GM10248 (cell line): ENCODE results near the gene ZNF8.

ENCODE experiments used
- CTCF ChIA-PET: fragments of 300-600 bp; sonication (Branson Sonifier 250); formaldehyde crosslinking; extraction: SDS; loops from one replicate; lab custom pipeline; 2021; ENCODE audit warnings: antibody characterized with exemption; lab: Yijun Ruan, JAX
- POLR2A ChIA-PET: fragments of 350-650 bp; sonication (Branson Sonifier 250); formaldehyde crosslinking; extraction: SDS; loops from one replicate; lab custom pipeline; 2020; ENCODE audit warnings: antibody characterized with exemption; lab: Yijun Ruan, JAX
- DNase-seq: peaks from one replicate; pipeline ENCODE4 v3.0.0; 2012; ENCODE audit errors: extremely low spot score
- TF ChIP-seq, protein P1 (sequence below): IDR thresholded peaks from 2 replicates; pipeline ENCODE4 v1.5.1; 2012; ENCODE audit warnings: mild to moderate bottlenecking, low read depth; ENCODE audit errors: extremely low read depth, missing control alignments, control extremely low read depth

ZNF8 gene

DNA sequence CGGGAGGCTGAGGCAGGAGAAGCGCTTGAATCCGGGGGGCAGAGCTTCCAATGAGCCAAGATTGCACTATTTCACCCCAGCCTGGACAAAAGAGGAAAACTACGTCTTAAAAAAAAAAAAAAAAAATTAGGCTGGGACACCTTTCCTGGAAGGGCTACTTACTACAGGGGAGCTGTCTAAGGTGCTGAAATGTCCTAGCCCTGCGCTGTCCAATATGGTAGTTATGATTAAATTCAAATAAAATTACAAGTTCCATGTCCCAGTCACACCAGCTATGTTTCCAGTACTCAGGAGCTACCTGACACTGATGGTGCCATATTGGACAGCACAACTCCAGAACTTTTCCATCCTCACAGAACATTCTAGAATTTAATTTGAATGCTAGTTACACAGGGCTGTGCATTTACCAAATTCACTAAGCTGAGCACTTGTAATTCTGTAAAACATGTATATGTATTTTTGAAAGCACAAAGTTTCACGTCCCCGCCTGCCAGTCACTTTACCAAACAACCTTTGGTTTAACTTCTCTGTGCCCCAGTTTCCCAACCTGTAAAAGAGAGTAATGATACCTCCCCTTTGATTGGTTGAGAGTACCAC is 38.8 kb downstream of the ZNF8 start:
- no peak for DNase-seq
- POLR2A ChIA-PET: interaction anchor here (0.6 kb wide), 2 partner anchors 8 to 1035 kb away, joined by 3 read pairs; no protein-coding TSS in a partner anchor
- TF ChIP-seq, protein P1, sequence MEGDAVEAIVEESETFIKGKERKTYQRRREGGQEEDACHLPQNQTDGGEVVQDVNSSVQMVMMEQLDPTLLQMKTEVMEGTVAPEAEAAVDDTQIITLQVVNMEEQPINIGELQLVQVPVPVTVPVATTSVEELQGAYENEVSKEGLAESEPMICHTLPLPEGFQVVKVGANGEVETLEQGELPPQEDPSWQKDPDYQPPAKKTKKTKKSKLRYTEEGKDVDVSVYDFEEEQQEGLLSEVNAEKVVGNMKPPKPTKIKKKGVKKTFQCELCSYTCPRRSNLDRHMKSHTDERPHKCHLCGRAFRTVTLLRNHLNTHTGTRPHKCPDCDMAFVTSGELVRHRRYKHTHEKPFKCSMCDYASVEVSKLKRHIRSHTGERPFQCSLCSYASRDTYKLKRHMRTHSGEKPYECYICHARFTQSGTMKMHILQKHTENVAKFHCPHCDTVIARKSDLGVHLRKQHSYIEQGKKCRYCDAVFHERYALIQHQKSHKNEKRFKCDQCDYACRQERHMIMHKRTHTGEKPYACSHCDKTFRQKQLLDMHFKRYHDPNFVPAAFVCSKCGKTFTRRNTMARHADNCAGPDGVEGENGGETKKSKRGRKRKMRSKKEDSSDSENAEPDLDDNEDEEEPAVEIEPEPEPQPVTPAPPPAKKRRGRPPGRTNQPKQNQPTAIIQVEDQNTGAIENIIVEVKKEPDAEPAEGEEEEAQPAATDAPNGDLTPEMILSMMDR: no peak
- CTCF ChIA-PET: interaction anchor here (0.8 to 1.2 kb wide), 3 partner anchors 9 to 65 kb away, joined by 3 to 5 read pairs (median 4); partner anchors contain the start of gene ZSCAN22

DNA sequence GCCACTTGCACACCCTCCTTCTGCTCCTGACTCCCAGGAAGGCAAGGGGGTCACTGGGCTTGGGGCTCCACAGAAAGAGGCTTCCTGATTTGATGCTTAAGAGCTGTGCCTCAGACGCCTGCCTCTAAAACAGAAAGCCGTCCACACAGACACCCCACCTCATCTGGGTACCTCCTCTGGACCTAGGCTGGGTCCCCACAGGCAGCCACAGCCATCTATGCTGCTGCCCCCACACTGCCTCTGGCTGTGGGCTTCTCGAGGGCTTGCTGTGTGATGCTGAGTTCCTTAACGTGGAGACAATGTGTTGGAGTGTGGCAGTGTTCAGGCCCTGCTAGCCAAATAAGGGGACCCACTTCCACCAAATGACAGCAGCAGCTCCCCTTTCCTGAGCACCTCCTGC is 39.5 kb downstream of the ZNF8 start:
- TF ChIP-seq, protein P1: no peak
- no peak for DNase-seq
- POLR2A ChIA-PET: interaction anchor here (0.9 kb wide), 1 partner anchor 8 kb away, joined by 4 read pairs; the partner anchor contains the start of gene ZSCAN22
- CTCF ChIA-PET: interaction anchor here (1.0 to 1.2 kb wide), 2 partner anchors 8 to 9 kb away, joined by 4 read pairs; partner anchors contain the start of gene ZSCAN22

DNA sequence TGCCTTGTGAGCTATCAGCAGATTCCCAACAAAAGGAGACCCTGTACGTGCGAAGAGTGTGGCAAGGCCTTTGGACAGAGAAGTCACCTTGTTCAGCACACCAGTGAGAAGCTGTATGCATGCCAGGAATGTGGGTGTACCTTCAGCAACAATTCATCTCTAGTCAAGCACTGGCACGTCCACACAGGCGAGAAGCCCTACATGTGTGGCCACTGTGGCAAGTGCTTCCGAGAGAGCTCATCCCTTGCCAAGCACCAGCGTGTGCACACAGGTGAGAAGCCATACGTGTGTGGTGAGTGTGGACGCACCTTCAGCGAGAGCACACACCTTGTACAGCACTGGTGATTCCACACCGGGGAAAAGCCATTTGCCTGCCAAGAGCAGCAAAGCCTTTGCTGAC is 40.5 kb downstream of the ZNF8 start:
- no peak for DNase-seq

DNA sequence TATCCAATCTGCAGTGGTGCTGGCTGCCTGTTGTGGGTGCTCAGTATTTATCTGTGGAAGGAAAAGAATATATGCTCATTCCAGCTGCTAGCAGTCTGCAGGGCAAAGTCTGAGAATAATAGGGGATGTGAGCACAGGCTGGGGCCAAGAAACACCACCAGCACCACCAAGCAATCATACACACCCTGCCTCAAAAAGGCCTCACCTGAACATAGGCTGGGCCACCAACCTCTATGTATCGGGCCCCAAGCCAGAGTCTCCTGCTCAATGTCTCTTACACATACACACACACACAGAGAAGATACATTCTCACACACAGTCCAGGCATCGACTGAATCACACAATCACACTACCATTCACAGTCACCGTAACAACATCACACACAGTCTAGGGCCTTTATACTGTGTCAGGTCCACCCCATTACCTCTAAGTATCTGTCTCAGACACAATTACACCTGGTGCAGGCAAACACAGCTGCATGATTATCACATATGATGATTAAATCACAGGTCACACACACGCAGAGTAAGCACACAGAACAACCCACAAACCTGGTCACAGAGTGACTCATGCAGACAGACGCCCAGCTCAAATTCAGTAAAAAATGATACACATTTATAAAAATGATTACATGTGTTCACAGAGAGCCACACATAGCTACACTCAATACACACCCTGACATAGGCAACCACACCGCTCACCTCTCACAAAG is 46.7 kb downstream of the ZNF8 start:
- ChIA-PET CTCF (interaction anchor here (0.9 to 2.6 kb wide), 3 partner anchors 19 to 195 kb away, joined by 5 to 7 read pairs (median 5); partner anchors contain the start of genes ZBTB45 and ZNF497), POLR2A (interaction anchor here (0.6 kb wide), 1 partner anchor 8 kb away, joined by 3 read pairs; no protein-coding TSS in a partner anchor)
- TF ChIP-seq, protein P1: no peak
- DNase-seq: no peak

More for the DNA sequence above, 40.5 kb downstream of the ZNF8 start:
- ChIA-PET CTCF (interaction anchor here (1.0 kb wide), 1 partner anchor 10 kb away, joined by 4 read pairs; no protein-coding TSS in a partner anchor), POLR2A (interaction anchor here (0.9 kb wide), 1 partner anchor 7 kb away, joined by 4 read pairs; the partner anchor contains the start of gene ZSCAN22)
- TF ChIP-seq, protein P1: no peak

DNA sequence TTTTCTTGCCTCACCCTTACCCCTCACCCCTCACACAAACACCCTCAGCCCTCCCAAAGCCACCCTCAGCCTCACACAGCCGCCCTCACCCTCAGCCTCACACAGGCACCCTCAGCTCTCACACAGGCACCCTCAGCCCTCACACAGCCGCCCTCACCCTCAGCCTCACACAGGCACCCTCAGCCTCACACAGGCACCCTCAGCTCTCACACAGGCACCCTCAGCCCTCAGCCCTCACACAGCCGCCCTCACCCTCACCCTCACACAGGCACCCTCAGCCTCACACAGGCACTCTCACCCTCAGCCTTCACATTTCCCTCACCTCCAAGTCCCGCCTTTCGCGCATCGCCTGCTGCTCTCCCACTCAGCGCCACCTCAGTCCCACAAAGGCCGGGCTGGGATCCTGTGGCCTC is 47.8 kb downstream of the ZNF8 start:
- ChIA-PET CTCF (interaction anchor here (0.9 to 2.6 kb wide), 5 partner anchors 9 to 193 kb away, joined by 4 to 7 read pairs (median 5); partner anchors contain the start of genes ZBTB45 and ZNF497), POLR2A (interaction anchor here (0.6 to 1.3 kb wide), 6 partner anchors 8 to 599 kb away, joined by 3 to 8 read pairs (median 4); partner anchors contain the start of gene ZNF671)
- no peak for DNase-seq
- TF ChIP-seq, protein P1: no peak

DNA sequence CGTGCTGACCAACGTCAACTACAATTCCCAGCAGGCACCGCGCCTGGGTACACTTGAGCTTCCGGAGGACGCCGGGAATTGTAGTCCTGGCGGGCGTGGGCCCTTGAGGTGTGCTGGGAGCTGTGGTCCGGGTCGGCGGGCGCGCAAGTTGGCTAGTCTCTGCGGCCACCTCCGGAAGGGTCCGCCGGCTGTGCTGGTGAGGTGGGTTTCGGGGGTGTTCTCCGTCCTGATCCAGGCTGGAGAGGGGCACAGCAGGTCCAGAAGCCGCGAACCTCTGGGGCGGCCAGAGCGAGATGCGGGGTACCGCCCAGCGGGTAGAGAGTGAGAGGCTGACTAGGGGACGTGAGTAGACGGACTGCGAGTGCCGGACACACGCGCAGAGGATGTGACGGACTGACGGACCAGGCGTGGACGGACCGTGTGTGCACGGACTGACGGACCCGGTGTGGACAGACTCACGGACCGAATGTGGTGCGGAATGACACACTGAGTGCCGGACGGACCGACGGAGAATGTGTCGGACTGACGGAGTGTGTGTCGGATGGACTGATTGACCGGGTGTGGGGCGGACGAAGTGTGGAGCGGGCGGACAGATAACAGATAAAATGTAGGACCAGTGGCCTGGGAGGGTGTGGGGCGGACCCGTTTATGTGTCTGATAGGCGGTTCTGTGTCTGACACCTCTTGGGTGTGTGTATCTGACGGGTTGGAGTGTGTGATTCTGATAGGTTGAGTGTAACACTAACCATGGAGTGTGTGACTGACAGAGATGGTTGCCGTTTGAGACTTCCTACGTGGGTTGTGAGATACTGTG is 48.4 kb downstream of the ZNF8 start, which contains the start of gene ZSCAN22:
TSS of gene ZSCAN22 (plus strand) at position 81 of the 813 bp plus-strand sequence. CDS start 7,809 bp downstream, outside the sequence.
- TF ChIP-seq, protein P1: no peak
- CTCF ChIA-PET: interaction anchor here (1.1 to 2.6 kb wide), 4 partner anchors 10 to 193 kb away, joined by 4 to 7 read pairs (median 4); partner anchors contain the start of genes ZBTB45 and ZNF497
- POLR2A ChIA-PET: interaction anchor here (0.6 to 1.3 kb wide), 5 partner anchors 9 to 600 kb away, joined by 4 to 8 read pairs (median 5); partner anchors contain the start of gene ZNF671
- DNase-seq: peak; percentile 96
